Measurements from ENCODE around the gene MAPK8IP3. TPM values are rescaled to one million over a fixed set of nuclear protein-coding genes. Genes with fewer than 3 reads are reported as not detected.
"Not testable (repeated sequence)": the region's sequence is repeated elsewhere in the genome, so short reads cannot be mapped to it uniquely, and the experiment has no call there.

MAPK8IP3 gene
- total RNA-seq, 1 donor from 2014 or later, result 77.3 TPM

DNA sequence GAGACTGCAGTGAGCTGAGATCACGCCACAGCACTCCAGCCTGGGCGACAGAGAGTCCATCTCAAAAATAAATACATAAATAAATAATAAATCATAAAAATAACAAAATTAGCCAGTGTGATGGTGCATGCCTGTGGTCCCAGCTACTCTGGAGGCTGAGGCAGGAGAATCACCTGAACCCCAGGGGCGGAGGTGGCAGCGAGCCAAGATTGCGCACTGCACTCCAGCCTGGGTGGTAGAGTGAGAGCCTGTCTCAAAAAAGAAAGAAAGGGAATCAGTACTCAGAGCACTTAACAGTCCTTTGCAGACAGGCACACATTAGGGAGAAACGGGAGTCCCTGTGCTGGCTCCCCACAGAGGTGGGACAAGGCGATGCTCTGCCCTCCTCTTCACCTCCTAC is 25.1 kb downstream of the MAPK8IP3 start:
- Histone ChIP-seq H3K27me3 (no peaks in the 10 kb centered on the region), H3K27ac (no peak overlapping the region), H3K4me1 (no peaks in the 10 kb centered on the region), H3K9me3 (no peaks in the 10 kb centered on the region), H3K4me3 (no peak overlapping the region), H3K36me3 (peaks cover 70% of the 10 kb centered on the region)
- ATAC-seq, result no peak
- no peak for DNase-seq
- TF ChIP-seq, protein P1, sequence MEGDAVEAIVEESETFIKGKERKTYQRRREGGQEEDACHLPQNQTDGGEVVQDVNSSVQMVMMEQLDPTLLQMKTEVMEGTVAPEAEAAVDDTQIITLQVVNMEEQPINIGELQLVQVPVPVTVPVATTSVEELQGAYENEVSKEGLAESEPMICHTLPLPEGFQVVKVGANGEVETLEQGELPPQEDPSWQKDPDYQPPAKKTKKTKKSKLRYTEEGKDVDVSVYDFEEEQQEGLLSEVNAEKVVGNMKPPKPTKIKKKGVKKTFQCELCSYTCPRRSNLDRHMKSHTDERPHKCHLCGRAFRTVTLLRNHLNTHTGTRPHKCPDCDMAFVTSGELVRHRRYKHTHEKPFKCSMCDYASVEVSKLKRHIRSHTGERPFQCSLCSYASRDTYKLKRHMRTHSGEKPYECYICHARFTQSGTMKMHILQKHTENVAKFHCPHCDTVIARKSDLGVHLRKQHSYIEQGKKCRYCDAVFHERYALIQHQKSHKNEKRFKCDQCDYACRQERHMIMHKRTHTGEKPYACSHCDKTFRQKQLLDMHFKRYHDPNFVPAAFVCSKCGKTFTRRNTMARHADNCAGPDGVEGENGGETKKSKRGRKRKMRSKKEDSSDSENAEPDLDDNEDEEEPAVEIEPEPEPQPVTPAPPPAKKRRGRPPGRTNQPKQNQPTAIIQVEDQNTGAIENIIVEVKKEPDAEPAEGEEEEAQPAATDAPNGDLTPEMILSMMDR (IDR thresholded peaks at IDR 0.05), result no peak
- intact Hi-C loops (cut with DNase I), result no loop called here

DNA sequence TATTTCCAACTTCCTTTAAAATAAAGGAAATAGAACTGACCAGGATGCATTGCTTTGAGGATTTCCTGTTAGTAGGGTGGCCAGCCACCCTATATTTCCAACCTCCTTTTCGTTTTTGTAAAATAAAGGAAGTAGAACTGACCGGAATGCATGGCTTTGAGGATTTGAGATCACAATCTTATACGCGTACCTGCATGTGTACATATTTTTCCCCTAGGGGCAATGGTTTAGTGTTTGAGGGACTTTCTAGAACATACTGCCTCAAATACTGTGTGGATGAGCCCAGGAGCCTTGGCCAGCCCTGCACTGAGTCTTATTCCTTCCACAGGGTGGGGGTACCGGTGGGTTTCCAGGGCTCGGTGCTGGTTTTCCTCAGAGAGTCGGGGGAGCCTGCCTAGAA is 25.6 kb downstream of the MAPK8IP3 start:
- Histone ChIP-seq H3K36me3 (peaks cover 65% of the 10 kb centered on the region), H3K4me1 (no peaks in the 10 kb centered on the region)
- DNase-seq, result no peak

DNA sequence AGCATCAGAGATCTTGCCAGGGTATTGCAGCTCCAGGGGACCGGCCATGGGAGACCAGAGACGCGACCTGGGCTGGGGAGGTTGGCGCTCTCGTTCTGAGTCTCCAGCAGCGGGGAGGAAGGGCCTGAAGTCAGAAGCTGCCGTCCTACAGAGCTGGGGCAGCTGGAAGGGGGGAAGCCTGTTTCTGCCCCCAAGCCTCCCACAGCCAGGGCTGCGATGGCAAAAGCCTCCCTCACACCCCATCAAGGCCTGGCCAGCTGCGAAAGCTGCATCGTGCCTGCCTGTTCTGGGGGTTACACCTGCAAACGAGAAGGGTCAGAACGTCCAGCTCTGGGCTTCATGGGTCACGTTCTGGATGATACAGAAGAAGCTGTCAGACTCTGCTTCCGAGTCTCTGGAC is 26.1 kb downstream of the MAPK8IP3 start:
- no peak overlapping the region for H3K27ac ChIP-seq
- DNase-seq (no peak), ATAC-seq (no peak)
- no peaks in the 10 kb centered on the region for H3K27me3 ChIP-seq
- H3K4me1 ChIP-seq, result no peaks in the 10 kb centered on the region
- peaks cover 62% of the 10 kb centered on the region for H3K36me3 ChIP-seq
- TF ChIP-seq, protein P1 (IDR thresholded peaks at IDR 0.05), result no peak
- no peak overlapping the region for H3K4me3 ChIP-seq
- no peaks in the 10 kb centered on the region for H3K9me3 ChIP-seq
- intact Hi-C loops (cut with DNase I), result no loop called here

More for the DNA sequence above, 25.6 kb downstream of the MAPK8IP3 start:
- no peaks in the 10 kb centered on the region for H3K9me3 ChIP-seq
- intact Hi-C loops (cut with DNase I), result no loop called here
- no peak overlapping the region for H3K4me3 ChIP-seq
- ATAC-seq, result no peak
- H3K27ac ChIP-seq, result no peak overlapping the region
- no peaks in the 10 kb centered on the region for H3K27me3 ChIP-seq
- TF ChIP-seq, protein P1 (IDR thresholded peaks at IDR 0.05), result no peak

DNA sequence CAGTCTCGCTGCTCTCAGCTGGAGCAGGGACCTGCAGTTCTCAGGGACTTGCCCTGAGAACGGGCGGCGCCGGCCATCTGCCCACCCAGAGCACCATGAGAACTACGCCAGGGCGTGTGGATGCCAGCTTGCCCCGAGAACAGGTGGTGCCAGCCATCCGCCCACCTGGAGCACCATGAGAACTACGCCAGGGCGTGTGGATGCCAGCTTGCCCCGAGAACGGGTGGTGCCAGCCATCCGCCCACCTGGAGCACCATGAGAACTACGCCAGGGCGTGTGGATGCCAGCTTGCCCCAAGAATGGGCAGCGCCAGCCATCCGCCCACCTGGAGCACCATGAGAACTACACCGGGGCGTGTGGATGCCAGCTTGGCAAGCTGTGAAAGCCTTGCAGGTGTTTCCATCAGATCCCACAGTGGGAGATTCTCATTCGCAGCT is 26.6 kb downstream of the MAPK8IP3 start:
- H3K27me3 ChIP-seq; intact Hi-C loops (cut with DNase I); H3K9me3 ChIP-seq; H3K27ac ChIP-seq; H3K4me3 ChIP-seq; DNase-seq; ATAC-seq; H3K4me1 ChIP-seq: not testable (repeated sequence)
- peaks cover 61% of the 10 kb centered on the region for H3K36me3 ChIP-seq

DNA sequence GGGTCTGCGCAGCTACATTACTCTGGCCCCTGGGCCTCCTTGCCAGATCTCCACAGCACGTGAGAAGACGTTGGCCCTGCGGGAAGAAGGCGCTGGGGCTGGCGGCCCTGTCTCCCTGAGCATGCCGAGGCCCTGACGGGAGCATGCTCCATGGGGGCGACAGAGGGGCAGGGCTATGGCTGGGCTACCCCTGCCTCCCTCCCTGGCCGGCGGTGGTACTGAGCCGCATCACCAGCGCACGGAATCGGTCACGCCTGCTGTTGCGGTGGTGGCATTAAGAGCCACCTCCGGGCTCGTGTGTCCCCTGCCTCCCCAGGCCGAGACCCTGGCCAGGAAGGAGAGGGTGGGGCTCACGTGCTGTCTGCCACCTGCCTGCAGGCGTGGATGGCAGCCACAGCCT is 28.1 kb downstream of the MAPK8IP3 start:
- Histone ChIP-seq H3K36me3 (peaks cover 52% of the 10 kb centered on the region), H3K4me1 (no peaks in the 10 kb centered on the region), H3K27me3 (no peaks in the 10 kb centered on the region), H3K4me3 (no peak overlapping the region), H3K27ac (no peak overlapping the region), H3K9me3 (no peaks in the 10 kb centered on the region)
- intact Hi-C loops (cut with DNase I), result no loop called here
- TF ChIP-seq, protein P1 (IDR thresholded peaks at IDR 0.05), result no peak
- DNase-seq, result no peak
- ATAC-seq, result peak; percentile 8

DNA sequence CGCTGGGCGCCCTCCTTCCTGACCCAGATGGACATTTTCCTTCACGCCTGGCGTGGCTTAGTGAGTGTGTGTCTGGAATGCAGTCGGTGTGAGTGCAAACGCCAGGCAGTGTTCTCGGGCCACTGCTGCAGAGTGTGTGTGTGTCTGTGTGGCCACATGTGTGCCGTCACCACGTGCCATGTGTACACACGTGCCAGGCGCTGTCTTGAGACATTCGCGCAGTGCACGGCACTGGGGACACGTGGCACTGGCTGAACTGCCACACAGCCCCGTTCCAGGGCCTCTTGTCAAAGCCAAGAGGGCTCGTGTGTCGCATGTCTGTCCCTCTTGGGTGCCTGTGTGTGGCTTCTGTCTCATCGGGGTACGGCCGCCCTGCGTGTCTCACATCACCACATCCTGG is 28.8 kb downstream of the MAPK8IP3 start:
- intact Hi-C loops (cut with DNase I), result no loop called here
- Histone ChIP-seq H3K27ac (no peak overlapping the region), H3K4me1 (no peaks in the 10 kb centered on the region), H3K27me3 (no peaks in the 10 kb centered on the region), H3K4me3 (no peak overlapping the region), H3K36me3 (peaks cover 46% of the 10 kb centered on the region), H3K9me3 (no peaks in the 10 kb centered on the region)
- peak; percentile 39 for ATAC-seq
- TF ChIP-seq, protein P1 (IDR thresholded peaks at IDR 0.05), result no peak
- no peak for DNase-seq

Data from upper lobe of right lung (tissue), 1 donor.